Measurements from ENCODE around the gene COX11. TPM values are rescaled to one million over a fixed set of nuclear protein-coding genes. Genes with fewer than 3 reads are reported as not detected.

The COX11 gene
- total and polyA plus RNA-seq, 2 of the 8 experiments (the other 6 are each of a cell fraction or from before 2014, with no cell fraction given): 43.0 to 54.1 TPM

DNA sequence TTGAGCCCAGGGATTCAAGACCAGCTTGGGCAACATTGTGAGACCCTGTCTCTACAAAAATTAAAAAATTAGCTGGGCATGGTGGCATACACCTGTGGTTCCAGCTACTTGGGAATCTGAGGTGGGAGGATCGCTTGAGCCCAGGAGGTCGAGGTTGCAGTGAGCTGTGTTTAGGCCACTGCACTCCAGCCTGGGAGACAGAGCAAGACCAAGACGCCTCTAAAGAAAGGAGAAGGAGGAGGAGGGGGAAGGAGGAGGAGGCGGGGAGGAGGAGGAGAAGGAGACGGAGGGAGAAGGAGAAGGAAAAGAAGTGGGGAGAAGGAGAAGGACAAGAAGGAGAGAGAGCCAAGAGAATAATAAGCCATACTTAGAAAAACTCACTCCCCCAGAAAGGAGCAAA is 36.0 kb upstream of the COX11 start (continued):
- TF ChIP-seq, protein P1, sequence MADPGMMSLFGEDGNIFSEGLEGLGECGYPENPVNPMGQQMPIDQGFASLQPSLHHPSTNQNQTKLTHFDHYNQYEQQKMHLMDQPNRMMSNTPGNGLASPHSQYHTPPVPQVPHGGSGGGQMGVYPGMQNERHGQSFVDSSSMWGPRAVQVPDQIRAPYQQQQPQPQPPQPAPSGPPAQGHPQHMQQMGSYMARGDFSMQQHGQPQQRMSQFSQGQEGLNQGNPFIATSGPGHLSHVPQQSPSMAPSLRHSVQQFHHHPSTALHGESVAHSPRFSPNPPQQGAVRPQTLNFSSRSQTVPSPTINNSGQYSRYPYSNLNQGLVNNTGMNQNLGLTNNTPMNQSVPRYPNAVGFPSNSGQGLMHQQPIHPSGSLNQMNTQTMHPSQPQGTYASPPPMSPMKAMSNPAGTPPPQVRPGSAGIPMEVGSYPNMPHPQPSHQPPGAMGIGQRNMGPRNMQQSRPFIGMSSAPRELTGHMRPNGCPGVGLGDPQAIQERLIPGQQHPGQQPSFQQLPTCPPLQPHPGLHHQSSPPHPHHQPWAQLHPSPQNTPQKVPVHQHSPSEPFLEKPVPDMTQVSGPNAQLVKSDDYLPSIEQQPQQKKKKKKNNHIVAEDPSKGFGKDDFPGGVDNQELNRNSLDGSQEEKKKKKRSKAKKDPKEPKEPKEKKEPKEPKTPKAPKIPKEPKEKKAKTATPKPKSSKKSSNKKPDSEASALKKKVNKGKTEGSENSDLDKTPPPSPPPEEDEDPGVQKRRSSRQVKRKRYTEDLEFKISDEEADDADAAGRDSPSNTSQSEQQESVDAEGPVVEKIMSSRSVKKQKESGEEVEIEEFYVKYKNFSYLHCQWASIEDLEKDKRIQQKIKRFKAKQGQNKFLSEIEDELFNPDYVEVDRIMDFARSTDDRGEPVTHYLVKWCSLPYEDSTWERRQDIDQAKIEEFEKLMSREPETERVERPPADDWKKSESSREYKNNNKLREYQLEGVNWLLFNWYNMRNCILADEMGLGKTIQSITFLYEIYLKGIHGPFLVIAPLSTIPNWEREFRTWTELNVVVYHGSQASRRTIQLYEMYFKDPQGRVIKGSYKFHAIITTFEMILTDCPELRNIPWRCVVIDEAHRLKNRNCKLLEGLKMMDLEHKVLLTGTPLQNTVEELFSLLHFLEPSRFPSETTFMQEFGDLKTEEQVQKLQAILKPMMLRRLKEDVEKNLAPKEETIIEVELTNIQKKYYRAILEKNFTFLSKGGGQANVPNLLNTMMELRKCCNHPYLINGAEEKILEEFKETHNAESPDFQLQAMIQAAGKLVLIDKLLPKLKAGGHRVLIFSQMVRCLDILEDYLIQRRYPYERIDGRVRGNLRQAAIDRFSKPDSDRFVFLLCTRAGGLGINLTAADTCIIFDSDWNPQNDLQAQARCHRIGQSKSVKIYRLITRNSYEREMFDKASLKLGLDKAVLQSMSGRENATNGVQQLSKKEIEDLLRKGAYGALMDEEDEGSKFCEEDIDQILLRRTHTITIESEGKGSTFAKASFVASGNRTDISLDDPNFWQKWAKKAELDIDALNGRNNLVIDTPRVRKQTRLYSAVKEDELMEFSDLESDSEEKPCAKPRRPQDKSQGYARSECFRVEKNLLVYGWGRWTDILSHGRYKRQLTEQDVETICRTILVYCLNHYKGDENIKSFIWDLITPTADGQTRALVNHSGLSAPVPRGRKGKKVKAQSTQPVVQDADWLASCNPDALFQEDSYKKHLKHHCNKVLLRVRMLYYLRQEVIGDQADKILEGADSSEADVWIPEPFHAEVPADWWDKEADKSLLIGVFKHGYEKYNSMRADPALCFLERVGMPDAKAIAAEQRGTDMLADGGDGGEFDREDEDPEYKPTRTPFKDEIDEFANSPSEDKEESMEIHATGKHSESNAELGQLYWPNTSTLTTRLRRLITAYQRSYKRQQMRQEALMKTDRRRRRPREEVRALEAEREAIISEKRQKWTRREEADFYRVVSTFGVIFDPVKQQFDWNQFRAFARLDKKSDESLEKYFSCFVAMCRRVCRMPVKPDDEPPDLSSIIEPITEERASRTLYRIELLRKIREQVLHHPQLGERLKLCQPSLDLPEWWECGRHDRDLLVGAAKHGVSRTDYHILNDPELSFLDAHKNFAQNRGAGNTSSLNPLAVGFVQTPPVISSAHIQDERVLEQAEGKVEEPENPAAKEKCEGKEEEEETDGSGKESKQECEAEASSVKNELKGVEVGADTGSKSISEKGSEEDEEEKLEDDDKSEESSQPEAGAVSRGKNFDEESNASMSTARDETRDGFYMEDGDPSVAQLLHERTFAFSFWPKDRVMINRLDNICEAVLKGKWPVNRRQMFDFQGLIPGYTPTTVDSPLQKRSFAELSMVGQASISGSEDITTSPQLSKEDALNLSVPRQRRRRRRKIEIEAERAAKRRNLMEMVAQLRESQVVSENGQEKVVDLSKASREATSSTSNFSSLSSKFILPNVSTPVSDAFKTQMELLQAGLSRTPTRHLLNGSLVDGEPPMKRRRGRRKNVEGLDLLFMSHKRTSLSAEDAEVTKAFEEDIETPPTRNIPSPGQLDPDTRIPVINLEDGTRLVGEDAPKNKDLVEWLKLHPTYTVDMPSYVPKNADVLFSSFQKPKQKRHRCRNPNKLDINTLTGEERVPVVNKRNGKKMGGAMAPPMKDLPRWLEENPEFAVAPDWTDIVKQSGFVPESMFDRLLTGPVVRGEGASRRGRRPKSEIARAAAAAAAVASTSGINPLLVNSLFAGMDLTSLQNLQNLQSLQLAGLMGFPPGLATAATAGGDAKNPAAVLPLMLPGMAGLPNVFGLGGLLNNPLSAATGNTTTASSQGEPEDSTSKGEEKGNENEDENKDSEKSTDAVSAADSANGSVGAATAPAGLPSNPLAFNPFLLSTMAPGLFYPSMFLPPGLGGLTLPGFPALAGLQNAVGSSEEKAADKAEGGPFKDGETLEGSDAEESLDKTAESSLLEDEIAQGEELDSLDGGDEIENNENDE (IDR thresholded peaks at IDR 0.05; ENCODE audit: insufficient replicate concordance, low read length): no peak
- TF ChIP-seq CTBP2 (IDR thresholded peaks at IDR 0.05; ENCODE audit: borderline replicate concordance, insufficient read depth, insufficient read length, low read length) (no peak), BACH1 (IDR thresholded peaks at IDR 0.05; ENCODE audit: low read length) (no peak), TAF1 (IDR thresholded peaks at IDR 0.05; ENCODE audit: low read depth, low read length) (no peak), CBX8 (IDR thresholded peaks at IDR 0.05; ENCODE audit: borderline replicate concordance, low read depth, low read length) (no peak), SIX5 (IDR thresholded peaks at IDR 0.05; ENCODE audit: low read depth, low read length) (no peak), SP4 (IDR thresholded peaks at IDR 0.05; ENCODE audit: low read length) (no peak), GTF2F1 (IDR thresholded peaks at IDR 0.05; ENCODE audit: borderline replicate concordance, low read depth, low read length) (no peak), CEBPB (IDR thresholded peaks at IDR 0.05; ENCODE audit: low read depth, low read length) (no peak)
- TF ChIP-seq, protein P2, sequence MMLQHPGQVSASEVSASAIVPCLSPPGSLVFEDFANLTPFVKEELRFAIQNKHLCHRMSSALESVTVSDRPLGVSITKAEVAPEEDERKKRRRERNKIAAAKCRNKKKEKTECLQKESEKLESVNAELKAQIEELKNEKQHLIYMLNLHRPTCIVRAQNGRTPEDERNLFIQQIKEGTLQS (IDR thresholded peaks at IDR 0.05; ENCODE audit: insufficient read depth, low read depth, low read length): no peak
- TF ChIP-seq, protein P3, sequence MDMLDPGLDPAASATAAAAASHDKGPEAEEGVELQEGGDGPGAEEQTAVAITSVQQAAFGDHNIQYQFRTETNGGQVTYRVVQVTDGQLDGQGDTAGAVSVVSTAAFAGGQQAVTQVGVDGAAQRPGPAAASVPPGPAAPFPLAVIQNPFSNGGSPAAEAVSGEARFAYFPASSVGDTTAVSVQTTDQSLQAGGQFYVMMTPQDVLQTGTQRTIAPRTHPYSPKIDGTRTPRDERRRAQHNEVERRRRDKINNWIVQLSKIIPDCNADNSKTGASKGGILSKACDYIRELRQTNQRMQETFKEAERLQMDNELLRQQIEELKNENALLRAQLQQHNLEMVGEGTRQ (IDR thresholded peaks at IDR 0.05; ENCODE audit: low read length): no peak

All from H1 (cell line).